Measurements from ENCODE around the gene TNS1.

The TNS1 gene

DNA sequence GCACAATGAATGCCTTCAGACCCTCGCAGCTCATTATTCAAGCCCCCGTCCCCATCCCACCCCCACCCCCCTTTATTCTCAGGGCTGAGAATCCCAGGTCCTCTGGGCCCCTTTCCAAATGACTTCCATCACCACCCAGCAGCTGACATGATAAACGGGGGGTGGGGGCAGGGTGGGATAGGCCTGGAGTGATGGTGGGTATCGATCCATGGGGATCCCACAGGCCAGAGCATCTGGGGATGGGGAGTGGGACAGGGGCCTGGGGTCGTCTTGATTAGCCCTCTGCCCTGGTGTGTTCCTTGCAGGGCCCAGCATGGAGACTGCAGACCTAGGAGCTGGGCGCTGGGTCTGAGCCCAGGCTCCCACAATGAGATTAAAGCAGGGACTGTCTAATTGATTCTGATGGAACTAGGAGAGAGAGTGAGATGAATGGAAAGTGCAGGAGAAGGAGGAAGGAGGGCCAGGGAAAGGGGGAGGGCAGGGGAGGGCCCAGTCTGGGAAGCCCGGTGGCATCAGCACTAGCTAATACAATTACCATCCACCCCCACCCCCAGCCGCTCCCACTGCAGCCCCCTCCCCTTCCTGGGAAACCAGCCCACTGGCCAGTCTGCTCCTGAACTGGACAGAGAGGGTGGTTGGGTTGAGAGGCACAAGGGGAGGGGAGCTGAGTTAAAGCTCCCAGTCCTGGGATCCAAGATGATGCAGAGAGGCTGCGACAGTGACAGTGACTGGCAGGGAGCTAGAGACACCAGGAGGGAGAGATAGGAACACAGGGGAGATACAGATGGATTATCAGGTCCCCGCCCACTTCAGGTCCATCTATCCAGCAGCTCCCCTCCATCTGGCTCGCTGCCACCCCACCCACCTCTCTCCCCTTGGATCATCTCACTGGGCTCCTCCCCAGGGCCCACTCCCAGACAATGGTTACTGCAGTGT, 13.1 kb upstream of the TNS1 start:
- no peak for DNase-seq (ENCODE audit: low spot score)

DNA sequence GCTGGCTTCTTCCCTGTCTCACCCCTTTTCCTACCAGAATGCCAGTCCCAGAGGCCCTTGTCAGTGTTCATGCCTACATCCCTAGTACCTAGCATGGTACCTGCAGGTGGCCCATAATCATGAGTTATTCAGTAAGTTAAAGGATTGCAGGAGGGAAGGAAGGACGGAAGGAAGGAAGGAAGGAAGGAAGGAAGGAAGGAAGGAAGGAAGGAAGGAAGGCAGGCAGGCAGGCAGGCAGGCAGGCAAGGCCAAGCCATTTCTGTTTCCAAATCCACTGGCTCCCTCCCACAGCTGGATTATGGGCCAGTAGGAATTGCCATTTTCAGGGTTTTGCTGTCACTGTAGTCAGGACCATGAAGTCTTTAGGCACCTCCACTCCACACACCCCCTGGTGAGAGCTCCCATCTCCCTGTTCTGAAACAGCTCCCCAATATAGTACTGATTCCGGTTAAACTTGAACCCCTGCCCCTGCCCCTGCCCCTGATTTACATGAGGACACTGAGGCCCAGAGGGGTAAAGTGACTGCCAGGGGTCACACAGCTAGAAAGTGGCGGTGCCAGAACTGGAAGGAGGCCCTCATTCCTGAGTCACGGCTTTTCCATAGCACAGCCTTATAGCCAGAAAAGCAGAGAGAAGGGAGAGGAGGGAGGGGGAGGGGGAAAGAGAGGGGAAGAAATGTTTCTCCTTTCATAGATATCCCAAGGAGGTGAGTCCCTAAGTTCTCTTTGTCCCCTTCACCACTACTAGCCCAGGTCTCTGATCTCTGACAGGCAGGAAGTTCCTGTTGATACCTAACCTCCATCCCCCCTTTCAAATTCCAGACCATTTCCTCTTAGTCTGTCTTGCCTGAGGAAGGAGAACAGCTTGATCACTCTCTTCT, 12.2 kb upstream of the TNS1 start:
- no peak for DNase-seq (ENCODE audit: low spot score)

DNA sequence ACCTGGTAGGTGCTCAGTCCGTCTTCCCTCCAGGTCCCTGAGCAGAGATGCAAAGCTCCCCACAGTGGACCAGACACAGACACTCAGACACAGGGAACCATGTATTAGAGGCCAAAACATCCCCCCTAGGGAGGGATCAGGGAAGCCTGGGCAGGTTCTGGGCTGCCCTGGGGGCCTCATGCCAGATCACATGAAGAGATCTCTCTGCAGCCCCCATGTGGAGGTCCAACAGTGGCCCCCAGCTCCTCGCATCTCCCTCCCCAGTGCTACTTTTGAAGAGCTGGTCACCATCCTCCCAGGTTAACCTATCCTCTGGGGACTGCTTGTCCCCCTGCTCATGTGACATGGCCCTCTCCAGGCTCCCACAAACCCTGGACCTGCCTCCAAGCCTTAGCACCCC, 10.5 kb upstream of the TNS1 start:
- no peak for DNase-seq (ENCODE audit: low spot score)

DNA sequence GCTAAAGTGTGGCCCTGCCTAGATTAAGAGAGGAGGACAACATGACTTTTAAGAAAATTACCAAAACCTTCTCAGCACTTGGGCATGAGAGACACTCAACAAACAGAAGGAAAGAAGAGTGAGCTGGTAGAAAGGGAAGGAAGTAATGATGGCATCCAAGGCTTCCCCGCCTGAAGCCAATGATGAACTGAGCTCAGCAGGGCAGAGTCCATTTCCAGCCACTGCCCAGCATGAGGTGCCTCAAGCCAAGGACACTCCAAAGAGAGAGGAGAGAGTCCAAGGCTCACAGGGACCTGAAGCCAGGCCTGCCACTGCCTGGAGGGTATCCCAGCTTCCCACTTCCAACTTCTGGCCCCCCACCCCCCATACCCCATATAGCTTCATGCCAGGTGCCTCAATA, 9.5 kb upstream of the TNS1 start:
- DNase-seq (ENCODE audit: low spot score) = no peak

DNA sequence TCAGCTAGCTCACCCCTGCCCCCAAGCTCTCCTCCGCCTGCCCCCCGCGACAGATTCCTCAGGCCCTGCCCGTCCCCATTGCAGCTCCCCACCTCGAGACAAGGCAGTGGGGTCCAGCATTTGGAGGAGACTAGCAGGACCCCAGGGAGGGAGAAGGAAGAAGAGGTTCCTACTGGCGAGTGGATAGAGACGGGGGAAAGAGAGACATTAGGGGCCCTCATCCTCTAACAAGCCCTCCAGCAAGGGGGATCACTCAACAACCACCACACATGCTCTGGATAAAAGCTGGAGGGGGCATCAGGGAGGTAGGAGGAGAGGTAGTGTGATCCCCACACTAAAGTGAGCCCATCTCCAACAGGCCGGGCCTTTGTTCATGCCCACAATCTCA, 8.9 kb upstream of the TNS1 start:
- DNase-seq (ENCODE audit: low spot score) = no peak

DNA sequence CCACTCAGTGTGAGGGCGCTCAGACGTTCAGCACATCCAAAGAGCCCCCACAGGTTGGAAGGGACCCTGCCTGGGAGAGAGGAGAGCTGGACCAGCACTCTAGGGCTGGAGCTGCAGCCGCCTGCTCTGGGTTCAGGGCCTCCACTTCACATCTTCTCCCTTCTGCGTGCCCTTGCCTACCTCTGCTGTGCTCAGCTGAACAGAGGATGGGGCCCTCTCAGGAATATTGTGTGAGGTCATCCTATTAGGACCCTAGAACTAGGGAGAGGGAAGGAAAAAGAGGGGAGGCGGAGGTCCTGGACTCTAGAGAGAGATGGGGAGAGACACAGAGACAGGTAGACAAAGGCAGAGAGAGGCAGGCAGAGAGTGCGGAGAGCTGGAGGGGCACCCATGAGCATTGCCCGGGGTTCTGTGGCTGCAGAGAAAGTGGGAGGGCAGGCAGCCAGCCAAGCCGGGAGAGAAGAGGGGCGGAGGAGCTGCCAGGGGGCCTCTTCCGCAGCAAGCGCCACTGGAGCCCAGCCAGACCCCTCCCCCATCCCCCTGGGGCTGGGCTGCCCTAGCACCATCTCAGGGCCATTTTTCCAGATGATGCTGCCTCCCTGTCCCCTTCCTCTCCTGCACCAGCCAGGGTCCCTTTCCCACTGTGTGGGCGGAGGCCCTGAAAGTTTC, 8.3 kb upstream of the TNS1 start:
- no peak for DNase-seq (ENCODE audit: low spot score)

DNA sequence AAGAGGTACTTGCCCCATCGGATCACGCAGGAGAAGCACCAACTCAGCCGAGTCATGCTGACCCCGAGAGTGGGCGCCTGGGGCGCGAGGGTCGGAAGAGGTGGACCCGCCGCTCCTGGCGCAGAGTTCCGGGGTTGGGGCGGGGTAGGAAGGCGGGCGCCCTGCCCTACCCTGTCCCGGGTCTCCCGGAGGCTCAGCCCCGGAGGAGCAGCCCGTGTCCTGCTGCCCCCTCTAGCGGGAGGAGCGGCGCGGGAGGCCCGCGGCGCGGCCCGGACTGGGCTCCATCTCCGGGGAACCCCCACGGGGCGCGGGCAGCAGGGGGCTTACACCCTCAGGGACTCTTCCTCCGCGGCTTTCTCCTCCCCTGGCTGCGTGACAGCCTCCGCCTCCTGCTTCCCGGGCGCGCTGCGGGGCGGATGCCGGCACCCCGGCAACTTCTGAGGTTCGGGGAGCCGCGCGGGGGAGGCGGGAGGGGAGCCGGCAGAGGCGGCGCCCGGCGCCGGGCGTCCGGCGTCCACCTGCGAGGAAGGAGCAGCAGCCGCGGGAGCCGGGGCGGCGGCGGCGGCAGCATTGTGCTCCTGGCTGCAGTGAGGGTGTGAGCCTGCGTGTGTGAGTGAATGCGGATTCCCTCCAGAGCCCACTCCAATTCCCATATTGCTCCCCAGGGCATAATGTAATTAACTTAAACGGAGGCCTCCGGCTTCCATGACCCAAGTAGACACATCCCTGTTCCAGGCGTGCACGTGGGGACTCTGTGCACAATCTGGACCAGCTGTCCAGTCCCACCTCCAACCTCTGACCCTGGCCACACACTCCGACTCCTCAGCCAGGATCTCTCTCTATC, 7.6 kb upstream of the TNS1 start:
- peak; percentile 95 for DNase-seq (ENCODE audit: low spot score)

DNA sequence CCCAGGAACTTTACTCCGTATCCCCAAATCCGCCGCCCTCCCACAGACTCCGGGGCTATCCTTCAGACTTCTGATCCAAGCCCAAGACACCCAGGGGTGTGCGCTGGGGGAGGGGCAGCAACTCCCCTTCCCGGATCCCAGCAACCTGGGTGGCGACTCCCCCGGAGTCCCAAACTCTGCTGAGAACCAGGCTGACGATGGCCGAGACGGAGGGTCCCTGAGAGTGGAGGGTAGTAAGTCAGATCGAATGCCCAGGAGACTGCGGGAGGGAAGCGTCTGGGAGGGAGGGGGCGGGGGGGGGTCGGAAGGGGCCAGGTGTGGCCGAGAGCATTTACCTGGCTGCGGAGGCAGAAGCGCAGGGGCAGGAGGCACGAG, 7.0 kb upstream of the TNS1 start:
- peak; percentile 51 for DNase-seq (ENCODE audit: low spot score)

DNA sequence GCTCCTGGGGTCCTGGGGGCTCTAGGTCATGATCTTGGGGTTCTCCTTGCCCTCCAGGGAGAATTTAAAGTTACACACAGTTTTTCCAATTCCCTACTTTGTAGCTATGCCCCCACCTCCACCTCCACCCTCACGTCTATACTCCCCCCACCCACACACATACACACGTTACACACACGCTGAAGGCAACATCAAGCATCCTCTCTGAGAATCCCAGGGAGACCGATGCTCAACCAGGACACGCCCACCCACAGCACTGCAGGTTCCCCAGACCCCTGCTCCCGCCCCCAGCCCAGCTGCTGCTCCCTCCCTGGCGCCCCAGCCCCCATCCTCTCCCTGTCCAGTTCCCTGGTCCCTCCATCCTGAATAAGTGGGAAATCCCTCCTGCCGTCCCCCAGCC, 6.4 kb upstream of the TNS1 start:
- DNase-seq (ENCODE audit: low spot score) = no peak

DNA sequence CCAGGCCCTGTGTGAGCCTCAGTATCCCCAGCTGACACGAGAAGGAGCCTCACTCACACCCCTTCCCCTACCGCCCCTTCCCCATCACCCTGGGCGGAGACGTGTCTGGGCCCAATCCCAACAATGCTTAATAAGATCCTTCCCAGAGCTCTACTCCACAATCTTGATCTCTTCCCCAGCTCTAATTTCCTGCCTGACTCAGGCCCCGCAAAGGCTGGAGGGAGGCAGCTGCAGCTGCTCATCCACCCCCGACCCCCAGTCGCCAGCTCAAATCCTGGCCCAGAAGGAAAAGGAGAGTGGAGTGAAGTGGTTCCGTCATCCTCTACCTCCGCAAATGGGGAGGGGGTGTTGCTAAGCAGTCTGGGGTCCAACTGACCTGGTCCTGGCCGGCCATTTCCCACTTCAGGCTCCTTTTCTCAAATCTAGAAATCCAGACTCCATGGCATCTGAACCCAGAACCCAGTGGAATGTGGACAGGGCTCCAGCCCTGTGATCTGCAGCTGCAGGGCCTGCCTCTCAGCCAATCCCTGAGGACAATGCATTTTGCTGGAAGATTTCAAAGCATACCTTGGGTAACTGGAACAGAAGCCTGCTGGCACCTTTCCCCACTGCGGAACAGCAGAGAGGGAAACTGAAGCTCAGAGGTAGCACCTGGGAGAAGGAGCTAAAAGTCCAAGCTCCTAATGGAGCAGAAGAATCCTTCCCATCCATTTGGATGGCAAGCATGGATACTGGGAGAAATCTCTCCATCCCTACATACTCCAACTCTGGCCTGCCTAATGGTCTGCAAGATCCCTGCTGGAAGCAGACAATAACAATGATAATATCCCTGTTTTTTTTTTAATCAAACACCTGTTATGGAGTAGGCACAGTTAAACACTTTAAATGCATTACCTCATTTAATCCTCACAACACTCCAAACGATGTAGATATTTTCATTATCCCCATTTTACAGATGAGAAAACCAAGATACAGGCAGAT, 5.6 kb upstream of the TNS1 start:
- DNase-seq (ENCODE audit: low spot score) = peak; percentile 81

DNA sequence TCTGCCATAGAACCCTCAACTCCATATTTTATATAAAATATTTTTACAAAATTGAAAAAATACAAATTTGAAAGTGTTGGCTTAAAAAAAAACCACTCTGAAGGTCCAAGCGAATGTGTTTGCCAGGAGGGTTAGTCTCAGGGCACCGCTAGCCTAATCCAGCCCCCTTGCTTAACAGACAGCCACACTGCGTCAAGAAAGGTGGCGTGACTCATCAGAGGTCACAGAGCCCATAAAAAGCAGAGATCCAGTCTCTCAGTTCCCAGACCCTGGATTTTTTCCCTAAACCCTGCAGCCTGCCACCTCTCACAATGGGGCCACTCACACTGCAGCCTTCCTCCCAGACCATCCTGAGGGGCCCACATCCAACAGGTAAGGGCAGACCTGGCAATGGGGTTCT, 3.9 kb upstream of the TNS1 start:
- no peak for DNase-seq (ENCODE audit: low spot score)

DNA sequence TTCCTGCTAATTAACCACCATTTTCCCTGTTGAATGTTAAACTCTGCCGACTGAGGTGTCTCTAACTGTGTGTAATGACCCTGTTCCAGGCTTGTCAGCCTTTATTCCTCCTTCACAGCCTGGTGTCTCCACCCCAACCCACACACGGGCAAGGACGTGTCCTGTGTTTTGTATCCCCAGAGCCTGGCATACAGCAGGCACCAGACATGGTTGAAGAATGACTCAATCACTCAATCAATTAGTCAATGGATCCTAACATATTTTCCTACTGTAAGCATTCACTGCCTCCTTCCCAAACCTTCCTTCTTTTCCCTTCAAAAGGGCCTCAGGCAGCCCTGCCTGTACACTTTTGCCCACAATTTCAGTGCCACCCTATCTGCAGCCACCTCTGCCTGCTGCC, 2.7 kb upstream of the TNS1 start:
- peak; percentile 39 for DNase-seq (ENCODE audit: low spot score)

DNA sequence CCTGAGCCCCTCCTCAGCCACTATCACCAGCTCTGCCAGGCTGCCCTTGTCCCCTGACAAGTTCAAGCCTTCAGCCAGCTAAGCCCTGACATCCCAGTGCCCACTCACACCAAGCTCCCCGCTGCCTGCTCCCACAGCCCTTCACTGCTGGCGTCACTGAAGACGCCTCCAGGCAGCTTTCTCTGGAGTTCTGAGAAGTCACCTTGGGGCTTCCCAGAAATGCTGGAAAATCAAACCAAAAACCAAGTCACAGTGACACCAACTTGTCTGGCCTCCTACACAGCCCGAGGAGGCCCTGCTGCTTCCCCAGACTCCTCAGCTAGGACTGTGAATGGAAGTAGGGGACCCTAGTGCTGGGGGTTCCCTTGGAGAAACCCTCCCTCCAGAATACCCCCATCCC, 2.2 kb upstream of the TNS1 start:
- no peak for DNase-seq (ENCODE audit: low spot score)

DNA sequence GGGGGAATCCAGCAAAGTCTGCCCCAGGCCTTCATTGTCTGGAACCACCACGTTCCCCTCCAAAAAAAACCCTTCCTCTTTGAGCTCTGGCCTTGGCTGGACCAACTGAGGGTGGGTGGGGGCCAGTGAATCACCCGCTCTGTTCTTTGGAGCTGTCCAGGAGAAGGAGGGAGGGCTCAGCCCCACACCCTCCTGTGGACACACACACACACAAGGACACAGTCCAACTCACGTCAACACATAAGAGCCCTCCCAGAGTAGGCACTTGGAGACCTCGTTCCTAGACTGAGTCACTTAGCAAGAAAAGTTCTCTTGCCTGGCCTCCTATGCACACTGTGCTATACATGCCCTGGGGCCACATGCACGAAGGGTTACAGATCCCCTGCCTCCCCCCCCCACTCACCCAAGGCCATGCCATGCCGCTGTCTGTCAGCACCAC, 1.2 kb upstream of the TNS1 start:
- peak; percentile 85 for DNase-seq (ENCODE audit: low spot score)

DNA sequence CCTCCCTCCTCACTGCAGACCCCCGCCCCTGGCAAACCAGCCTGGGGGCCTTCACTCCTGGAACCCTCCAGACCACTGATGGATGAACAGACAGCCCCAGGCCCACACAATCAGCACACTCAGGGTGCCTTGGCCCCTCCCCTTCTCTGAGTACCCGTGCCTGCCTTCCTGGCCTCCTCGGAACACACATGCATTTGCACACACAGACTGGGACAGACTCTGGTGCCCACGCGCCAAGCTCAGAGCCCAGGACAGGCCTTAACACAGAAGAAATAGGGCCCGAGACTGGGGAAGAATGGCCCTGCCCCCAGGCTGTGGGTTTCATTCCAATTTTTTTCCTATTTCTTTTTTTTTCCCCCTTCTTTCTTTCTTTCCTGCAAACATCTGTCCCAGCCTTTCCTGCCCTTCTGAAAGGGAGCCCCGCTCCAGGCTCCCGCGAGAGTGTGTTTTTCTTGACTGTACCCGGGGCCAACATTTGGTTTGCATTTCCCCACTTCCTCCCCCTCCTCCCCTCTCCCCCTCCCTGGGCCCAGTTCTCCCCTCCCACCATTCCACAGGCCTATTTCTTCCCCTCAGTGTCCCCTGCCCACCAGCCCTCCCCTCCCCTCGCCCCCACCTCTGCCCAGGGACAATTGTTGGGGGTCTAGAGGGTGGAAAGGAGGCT, 618 bp upstream of the TNS1 start:
- DNase-seq (ENCODE audit: low spot score) = peak; percentile 87

DNA sequence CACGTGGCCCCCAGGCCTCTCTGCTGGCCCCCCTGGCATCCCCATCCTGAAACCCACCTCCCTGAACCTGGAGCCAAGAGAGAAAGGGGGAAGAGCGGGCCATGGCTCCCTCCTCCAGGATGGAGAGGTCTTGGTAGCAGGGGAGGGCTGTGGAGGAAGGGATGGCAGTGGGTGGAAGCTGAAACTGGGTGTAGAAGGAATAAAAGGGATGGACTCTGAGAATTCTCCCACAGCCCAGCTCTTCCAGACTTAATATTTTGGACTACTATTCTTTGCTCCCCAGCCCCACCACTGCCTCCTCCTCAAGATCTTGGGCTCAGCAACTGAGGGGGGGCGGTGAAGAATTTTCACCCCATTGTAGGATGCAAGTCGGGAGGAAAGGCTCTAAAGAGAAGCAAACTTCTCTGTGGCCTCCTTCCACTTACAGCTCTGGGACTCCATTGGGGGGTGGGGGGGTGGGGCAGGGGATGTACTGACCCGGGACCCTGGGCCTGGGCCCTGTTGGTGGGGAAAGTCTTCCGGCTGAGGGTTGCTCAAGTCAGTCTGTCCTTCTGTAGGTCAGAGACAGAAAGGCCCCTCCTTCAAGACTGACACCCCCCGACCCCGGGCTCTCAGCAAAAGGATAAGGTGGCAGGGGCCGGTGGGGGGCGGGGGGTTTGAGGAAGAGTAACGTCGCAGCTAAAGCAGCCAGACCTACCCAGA, 501 bp downstream of the TNS1 start:
- DNase-seq (ENCODE audit: low spot score) = peak; percentile 54

DNA sequence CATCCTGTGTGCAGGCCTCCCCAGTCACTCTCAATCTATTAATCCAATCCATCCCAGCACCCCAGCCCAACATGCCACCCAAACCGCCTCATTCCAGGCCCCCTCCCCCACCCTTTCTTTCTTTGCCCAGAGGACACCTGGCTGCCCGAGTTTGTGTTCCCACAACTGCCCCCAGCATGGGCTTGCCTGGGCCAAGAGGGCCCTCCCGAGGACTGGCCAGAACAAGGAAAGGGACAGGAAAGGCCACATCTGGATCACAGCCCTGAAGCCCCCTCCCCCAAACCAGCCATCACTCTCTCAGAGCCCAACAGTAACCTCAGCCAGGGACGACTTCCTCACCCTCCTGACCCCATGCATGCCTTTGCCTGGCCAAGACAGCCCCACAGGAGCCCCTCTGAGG, 1.2 kb downstream of the TNS1 start:
- no peak for DNase-seq (ENCODE audit: low spot score)

DNA sequence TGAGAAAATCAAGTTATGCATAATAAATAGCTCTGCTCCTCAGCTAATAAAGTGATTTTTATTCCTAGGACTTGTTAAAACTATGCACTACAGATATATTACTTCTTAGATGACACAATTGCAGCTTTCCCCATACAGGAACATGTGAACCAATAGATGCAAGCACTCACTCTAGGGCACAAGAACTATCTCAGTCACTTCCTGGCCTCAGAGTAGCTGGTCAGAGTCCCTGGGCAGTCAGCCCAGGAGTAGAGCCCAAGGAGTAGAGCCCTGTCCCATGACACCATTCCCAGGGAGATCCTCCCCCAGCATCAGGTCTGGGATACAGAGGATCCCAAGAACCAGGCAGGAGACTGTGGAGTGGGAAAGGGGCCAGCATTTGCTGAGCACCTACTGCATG, 2.7 kb downstream of the TNS1 start:
- DNase-seq (ENCODE audit: low spot score) = peak; percentile 86

DNA sequence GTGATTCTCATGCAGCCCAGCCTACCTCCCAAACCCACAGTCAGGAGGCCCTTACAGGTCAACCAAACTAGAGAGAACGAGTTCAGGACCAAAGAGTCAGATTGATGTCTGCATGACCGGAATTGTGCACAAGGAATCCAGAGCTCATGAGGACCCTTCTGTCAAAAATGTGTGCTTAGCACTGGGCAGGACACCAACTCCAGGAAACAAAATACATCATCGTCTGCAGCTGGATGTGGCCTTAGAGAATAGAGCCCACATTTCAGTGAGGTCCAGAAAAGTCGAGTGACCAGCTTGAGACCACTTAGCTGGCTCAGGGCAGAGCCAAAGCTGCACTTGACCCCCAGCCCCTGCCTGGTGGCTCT, 3.2 kb downstream of the TNS1 start:
- DNase-seq (ENCODE audit: low spot score) = no peak
